ENCODE measurements around the gene HJV.

HJV gene

DNA sequence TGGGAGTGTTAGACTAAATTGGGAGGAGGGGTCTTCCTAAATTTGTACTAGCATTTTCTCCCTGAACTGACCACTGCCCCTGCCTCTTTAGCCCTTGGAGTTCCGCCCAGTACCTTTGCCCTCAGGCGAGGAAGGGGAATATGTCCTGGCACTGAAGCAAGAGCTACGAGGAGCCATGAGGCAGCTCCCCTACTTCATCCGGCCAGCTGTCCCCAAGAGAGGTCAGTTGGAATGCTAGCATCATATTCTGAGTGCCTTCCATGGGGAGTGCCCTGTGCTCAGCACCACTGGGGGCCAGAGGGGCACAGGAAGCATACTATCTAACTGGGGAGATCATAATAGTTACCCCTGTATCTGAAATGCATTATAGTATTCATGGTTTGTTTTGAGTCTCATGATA is 46.3 kb downstream of the HJV start:
- no peak for DNase-seq

DNA sequence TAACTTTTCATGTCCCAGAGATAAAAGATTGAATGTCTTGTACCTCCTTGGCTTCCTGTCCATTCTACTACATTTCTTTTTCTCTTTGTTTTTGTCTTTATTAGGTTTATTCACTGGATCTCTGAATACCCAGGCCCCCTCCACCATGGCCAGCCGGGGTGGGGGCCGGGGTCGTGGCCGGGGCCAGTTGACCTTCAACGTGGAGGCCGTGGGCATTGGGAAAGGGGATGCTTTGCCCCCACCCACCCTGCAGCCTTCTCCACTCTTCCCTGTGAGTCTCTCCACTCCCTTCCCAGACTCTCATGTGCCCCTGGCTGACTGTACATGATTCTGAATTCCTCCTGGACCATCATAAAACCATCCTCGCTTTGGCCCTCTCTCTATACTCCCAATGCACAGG is 46.8 kb downstream of the HJV start:
- no peak for DNase-seq

DNA sequence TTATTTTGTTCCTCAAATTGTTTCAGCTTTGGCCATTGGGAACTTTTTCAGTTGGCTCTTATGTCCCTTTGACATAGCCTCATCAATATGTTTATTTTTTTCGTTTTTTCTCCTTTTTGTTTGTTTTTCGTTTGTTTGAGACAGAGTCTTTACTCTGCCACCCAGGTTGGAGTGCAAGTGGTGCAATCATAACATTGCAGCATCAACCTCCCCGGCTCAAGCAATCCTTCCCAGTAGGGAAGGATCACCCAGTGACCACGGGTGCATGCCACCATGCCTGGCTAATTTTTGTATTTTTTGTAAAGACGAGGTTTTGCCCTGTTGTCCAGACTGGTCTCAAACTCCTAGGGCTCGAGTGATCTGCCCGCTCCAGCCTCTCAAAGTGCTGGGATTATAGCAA is 49.0 kb downstream of the HJV start:
- no peak for DNase-seq
